Cardiac muscle cell (in vitro differentiated cells and primary cell): Measurements from ENCODE around the gene PEPD. TPM values are rescaled to one million over a fixed set of nuclear protein-coding genes. Genes with fewer than 3 reads are reported as not detected.

ENCODE experiments used
- DNase-seq, 2 donors: peaks; one replicate each; pipeline versions ENCODE4 v3.0.0 to v3.0.0-alpha.2; 2010 to 2017; ENCODE audit warnings: low read depth in 1 of 2, low spot score in 1 of 2
- H3K27ac ChIP-seq: fragments of 200-600 bp; sonication (generic); 2 replicates; pipeline ENCODE4 v1.5.1; 2016
- H3K27me3 ChIP-seq: fragments of 200-600 bp; sonication (generic); 2 replicates; pipeline ENCODE4 v1.6.0; 2016; ENCODE audit warnings: control low read depth
- H3K36me3 ChIP-seq: fragments of 200-600 bp; sonication (generic); 2 replicates; pipeline ENCODE4 v1.5.1; 2016; ENCODE audit warnings: control low read depth
- H3K4me1 ChIP-seq: fragments of 200-600 bp; sonication (generic); 2 replicates; pipeline ENCODE4 v1.8.1; 2017; ENCODE audit warnings: low read depth, mild to moderate bottlenecking, mixed run types
- H3K4me3 ChIP-seq: fragments of 200-600 bp; sonication (generic); 2 replicates; pipeline ENCODE4 v1.5.1; 2016; ENCODE audit warnings: mild to moderate bottlenecking
- H3K9me3 ChIP-seq: fragments of 200-600 bp; sonication (generic); 2 replicates; pipeline ENCODE4 v1.5.1; 2017; ENCODE audit warnings: low read depth, mild to moderate bottlenecking, control low read depth
- CTCF ChIP-seq: IDR thresholded peaks from 2 replicates; pipeline ENCODE4 v1.5.1; 2012; ENCODE audit warnings: low read depth, mild to moderate bottlenecking, low read length
- polyA plus RNA-seq: library from polyadenylated mRNA; unstranded; fragments of >200 nt; fragmentation: Nextera tagmentation; extraction: Ambion mirVana; gene quantifications from 2 replicates; pipeline ENCODE4 v1.2.1, GENCODE V29; 2016
- total RNA-seq: library from RNA; depleted of rRNA; stranded (reverse); fragments of >200 nt; gene quantifications from 2 replicates; pipeline ENCODE4 v1.2.3, GENCODE V29; 2016

Gene PEPD
- total and polyA plus RNA-seq, 2 experiments from 2014 or later, result 40.3 to 80.6 TPM

- no peak for TF ChIP-seq CTCF
- Histone ChIP-seq H3K36me3 (no peaks in the 10 kb centered on the region), H3K9me3 (no peaks in the 10 kb centered on the region), H3K27me3 (no peaks in the 10 kb centered on the region), H3K4me1 (no peaks in the 10 kb centered on the region), H3K27ac (no peak overlapping the region), H3K4me3 (no peak overlapping the region)
- DNase-seq, result no peak
Measured at GRCh38 chr19:33405254-33405552, 116.4 kb downstream of the PEPD start.

- H3K4me3 ChIP-seq, result no peak overlapping the region
- H3K27me3 ChIP-seq, result no peaks in the 10 kb centered on the region
- DNase-seq, result no peak
- no peak for TF ChIP-seq CTCF
- no peaks in the 10 kb centered on the region for H3K36me3 ChIP-seq
- no peak overlapping the region for H3K27ac ChIP-seq
- no peaks in the 10 kb centered on the region for H3K9me3 ChIP-seq
- H3K4me1 ChIP-seq, result no peaks in the 10 kb centered on the region
Measured at GRCh38 chr19:33404506-33405253, 116.9 kb downstream of the PEPD start.

GRCh38 chr19:33403973-33404304, 117.7 kb downstream of the PEPD start:
- Histone ChIP-seq H3K4me3 (no peak overlapping the region), H3K27me3 (no peaks in the 10 kb centered on the region), H3K9me3 (no peaks in the 10 kb centered on the region), H3K27ac (no peak overlapping the region), H3K36me3 (no peaks in the 10 kb centered on the region), H3K4me1 (no peaks in the 10 kb centered on the region)
- no peak for TF ChIP-seq CTCF
- no peak for DNase-seq

- Histone ChIP-seq H3K27me3 (no peaks in the 10 kb centered on the region), H3K27ac (no peak overlapping the region), H3K4me1 (no peaks in the 10 kb centered on the region), H3K9me3 (no peaks in the 10 kb centered on the region), H3K4me3 (no peak overlapping the region), H3K36me3 (no peaks in the 10 kb centered on the region)
- no peak for TF ChIP-seq CTCF
- no peak for DNase-seq
Measured at GRCh38 chr19:33403221-33403972, 118.2 kb downstream of the PEPD start.

GRCh38 chr19:33402421-33403220, 119.0 kb downstream of the PEPD start:
- Histone ChIP-seq H3K9me3 (no peaks in the 10 kb centered on the region), H3K4me1 (no peaks in the 10 kb centered on the region), H3K27ac (no peak overlapping the region), H3K36me3 (no peaks in the 10 kb centered on the region), H3K4me3 (no peak overlapping the region), H3K27me3 (no peaks in the 10 kb centered on the region)
- TF ChIP-seq CTCF, result no peak
- no peak for DNase-seq
